GM08714 (cell line): Measurements from ENCODE around the gene TIGD3.

Experiments
- H3K4me3 ChIP-seq: fragments of 200-500 bp; sonication (Bioruptor generic); 2 replicates; pipeline ENCODE4 v1.5.1; 2014; ENCODE audit warnings: mild to moderate bottlenecking, low read length, inconsistent platforms
- ZNF274 ChIP-seq: IDR thresholded peaks from 2 replicates; pipeline ENCODE4 v1.6.1; 2012; ENCODE audit warnings: mild to moderate bottlenecking, low read depth, low read length

Gene TIGD3

DNA sequence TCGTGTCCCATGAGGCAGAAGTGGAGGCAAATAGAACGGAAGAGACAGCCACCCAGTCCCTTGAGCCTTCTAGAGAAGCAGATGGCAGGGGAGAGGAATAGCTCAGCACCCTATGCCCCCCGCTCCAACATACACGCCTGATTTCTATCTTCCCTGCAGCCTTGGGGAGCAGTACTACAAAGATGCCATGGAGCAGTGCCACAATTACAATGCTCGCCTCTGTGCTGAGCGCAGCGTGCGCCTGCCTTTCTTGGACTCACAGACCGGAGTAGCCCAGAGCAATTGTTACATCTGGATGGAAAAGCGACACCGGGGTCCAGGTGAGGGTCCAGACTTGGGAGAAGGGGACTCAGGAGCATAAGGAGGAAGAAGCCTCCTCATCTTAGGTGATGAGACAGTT, 14.3 kb upstream of the TIGD3 start:
- no peak for TF ChIP-seq ZNF274
- no peak overlapping the region for H3K4me3 ChIP-seq

- TF ChIP-seq ZNF274: no peak
Observed at GRCh38 chr11:65341856-65342255, 12.7 kb upstream of the TIGD3 start.

GRCh38 chr11:65351511-65351910, 3.0 kb upstream of the TIGD3 start:
- no peak overlapping the region for H3K4me3 ChIP-seq
- no peak for TF ChIP-seq ZNF274

More at GRCh38 chr11:65341856-65342255, 12.7 kb upstream of the TIGD3 start:
- no peak overlapping the region for H3K4me3 ChIP-seq

GRCh38 chr11:65352783-65353182, 1.8 kb upstream of the TIGD3 start:
- H3K4me3 ChIP-seq: no peak overlapping the region
- TF ChIP-seq ZNF274: no peak

- TF ChIP-seq ZNF274: no peak
- H3K4me3 ChIP-seq: no peak overlapping the region
Observed at GRCh38 chr11:65353376-65353775, 1.2 kb upstream of the TIGD3 start.

DNA sequence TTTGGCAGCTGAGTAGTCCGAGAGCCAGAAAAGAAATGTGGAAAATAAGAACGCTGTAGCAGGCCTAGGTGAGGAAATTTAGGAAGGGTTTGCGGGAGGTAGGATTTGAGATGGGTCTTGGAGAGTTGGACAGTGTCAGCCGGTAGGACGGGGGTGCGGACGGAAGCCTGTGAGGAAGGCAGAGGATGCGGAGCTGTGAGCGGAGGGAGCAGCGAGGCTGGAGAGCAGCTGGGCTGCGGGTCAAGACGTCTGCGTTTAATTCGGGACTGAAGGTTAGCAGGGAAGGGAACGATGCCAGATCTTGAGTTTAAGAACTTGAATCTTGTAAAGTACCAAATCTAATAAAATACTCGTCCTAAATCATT, 669 bp upstream of the TIGD3 start:
- no peak overlapping the region; the same call in 1 of the 2 replicates for H3K4me3 ChIP-seq
- TF ChIP-seq ZNF274: no peak

DNA sequence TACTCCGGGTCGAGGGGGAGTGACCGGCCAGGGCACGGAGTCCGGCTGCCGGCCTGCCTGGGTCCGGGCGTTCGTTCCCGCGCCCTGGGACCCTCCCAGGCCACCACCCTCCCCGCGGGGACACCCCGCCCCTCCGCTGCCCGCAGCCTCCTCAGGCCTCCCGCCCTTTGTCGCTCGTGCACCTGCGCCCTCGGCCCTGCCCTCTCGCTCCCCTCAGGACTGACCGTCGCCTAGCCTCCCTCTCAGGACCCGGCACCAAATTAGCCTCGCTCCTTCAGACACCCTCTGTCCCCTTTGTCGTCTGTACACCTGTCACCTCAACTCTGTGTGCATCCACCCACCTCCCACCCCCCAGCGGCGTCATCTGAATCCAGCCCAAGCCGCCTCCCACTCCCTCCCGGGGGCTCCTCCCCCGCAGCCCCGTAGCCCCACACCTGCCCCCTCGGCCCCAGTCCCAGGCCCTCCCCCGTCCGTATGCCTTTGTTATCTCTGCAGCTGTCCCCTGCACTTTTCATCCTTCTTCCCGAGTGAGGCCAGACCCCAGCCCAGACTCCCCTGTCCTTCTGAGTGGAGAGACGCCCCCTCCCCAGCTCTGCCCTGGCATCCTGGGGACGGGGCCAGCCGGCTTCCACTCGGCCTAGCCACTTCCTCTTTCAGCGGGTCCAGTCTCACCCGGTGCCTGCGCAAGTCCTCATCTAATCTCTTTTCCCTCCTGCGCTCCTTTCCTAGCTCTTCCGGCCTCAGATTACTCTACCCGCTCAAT, 643 bp downstream of the TIGD3 start:
- no peak for TF ChIP-seq ZNF274
- H3K4me3 ChIP-seq: peak overlapping the region; percentile 78

DNA sequence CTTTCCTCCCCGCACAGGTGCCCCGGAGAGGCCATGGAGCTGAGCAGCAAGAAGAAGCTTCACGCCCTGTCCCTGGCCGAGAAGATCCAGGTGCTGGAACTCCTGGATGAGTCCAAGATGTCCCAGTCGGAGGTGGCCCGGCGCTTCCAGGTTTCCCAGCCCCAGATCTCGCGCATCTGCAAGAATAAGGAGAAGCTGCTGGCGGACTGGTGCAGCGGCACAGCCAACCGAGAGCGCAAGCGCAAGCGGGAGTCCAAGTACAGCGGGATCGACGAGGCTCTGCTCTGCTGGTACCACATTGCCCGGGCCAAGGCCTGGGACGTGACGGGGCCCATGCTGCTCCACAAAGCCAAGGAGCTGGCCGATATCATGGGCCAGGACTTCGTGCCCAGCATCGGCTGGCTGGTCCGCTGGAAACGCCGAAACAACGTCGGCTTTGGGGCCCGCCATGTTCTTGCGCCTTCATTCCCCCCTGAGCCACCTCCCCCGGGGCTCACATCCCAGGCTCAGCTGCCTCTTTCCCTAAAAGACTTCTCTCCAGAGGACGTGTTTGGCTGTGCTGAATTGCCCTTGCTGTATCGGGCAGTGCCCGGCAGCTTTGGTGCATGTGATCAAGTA, 1.3 kb downstream of the TIGD3 start:
- TF ChIP-seq ZNF274: no peak
- H3K4me3 ChIP-seq: no peak overlapping the region; the same call in 1 of the 2 replicates

DNA sequence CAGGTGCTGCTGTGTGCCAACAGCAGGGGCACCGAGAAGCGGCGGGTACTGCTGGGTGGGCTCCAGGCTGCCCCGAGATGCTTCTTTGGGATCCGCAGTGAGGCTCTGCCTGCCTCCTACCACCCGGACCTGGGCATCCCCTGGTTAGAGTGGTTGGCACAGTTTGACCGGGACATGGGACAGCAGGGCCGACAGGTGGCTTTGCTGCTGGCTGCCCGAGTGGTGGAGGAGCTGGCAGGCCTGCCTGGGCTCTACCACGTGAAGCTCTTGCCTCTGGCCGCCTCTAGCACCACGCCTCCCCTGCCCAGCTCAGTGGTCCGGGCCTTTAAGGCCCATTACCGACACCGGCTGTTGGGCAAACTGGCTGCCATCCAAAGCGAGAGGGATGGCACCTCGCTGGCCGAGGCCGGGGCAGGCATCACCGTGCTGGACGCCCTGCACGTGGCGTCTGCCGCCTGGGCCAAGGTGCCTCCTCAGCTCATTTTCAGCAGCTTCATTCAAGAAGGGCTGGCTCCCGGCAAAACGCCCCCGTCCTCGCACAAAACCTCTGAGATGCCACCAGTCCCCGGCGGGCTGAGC, 1.9 kb downstream of the TIGD3 start:
- no peak for TF ChIP-seq ZNF274
- H3K4me3 ChIP-seq: no peak overlapping the region

DNA sequence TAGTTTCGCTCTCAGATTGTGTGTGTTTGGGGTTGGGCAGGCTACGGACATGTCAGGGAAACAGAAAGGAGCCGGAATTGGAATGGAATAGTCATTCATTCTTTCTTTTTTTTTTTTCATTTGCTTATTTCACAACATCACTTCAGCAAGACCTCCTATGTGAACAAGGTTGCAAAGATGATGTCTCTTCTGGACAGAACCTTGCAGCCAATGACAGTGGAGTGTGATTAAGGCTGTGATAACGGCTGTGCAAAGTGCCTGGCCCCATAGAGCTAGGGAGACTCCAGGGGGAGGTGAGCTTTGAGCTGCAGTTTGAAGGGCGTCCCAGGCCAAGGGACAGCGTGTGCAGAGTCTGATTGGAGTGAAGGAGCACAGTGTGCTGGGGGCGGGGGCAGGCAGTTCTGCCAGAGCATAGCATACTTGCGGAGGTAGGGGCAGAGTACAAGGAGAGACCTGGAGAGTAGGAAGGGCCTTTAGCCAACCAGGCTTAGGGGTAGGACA, 3.4 kb downstream of the TIGD3 start:
- no peak for TF ChIP-seq ZNF274
- no peak overlapping the region for H3K4me3 ChIP-seq

DNA sequence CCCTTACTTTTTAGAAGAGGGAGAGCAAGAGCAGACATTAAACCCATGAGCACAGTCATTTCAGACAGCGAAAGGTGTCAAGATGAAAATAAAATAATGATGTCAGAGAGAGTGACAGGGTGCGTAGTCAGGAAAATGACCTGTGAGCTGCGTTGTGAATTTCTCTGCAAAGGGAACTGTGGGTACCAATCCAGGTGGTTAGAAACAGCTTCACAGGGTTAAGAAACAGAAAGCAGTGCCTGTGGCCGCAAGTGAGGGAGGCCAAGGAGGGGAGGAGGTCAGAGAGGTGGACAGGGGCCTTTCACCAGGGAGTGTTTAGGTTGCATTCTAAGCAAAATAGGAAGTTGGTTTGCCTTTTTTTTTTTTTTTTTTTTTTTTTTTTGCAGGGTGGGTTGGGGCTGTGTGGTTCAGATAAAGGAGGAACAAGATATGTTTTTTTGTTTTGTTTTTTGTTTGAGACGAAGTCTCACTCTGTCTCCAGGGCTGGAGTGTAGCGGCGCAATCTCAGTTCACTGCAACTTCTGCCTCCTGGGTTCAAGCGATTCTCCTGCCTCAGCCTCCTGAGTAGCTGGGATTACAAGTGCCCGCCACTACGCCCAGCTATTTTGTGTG, 7.9 kb downstream of the TIGD3 start:
- no peak overlapping the region; the same call in 1 of the 2 replicates for H3K4me3 ChIP-seq
- TF ChIP-seq ZNF274: no peak

DNA sequence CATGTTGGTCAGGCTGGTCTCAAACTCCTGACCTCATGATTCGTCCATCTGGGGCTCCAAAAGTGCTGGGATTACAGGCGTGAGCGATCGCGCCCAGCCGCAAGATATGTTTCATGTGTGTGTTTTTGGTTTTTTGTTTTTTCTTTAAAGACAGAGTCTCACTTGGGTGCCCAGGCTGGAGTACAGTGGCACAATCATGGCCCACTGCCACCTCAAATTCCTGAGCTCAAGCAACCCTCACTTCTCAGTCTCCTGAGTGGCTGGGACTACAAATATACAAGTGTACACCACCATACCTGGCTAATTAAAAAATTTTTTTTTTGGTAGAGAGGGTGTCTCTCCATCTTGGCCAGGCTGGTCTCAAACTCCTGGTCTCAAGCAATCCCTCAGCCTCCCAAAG, 8.4 kb downstream of the TIGD3 start:
- no peak for TF ChIP-seq ZNF274
- H3K4me3 ChIP-seq: no peak overlapping the region; the same call in 1 of the 2 replicates

DNA sequence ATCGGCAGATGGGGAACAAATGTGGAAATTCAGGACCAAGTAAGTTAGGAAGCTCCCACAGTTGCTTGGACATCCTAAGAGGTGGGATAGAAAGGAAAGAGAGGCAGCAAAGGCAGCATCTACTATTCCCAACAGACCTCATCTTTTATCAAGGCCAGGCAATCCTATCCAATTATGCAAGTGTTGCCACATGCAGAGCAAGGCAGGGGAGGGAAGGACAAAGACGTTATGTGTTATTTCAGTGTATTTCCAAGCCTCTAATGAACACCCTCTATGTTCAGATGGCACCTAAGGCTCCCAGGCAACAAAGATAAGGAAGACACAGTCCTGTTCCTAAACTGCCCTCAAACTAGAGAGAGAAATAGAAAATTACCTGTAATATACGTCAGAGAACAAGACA, 9.2 kb downstream of the TIGD3 start:
- no peak overlapping the region for H3K4me3 ChIP-seq
- TF ChIP-seq ZNF274: no peak

GRCh38 chr11:65366340-65366773, 11.8 kb downstream of the TIGD3 start:
- H3K4me3 ChIP-seq: no peak overlapping the region

More at GRCh38 chr11:65366340-65366773, 11.8 kb downstream of the TIGD3 start:
- TF ChIP-seq ZNF274: no peak
